ENCODE data around the gene NFIX. TPM values are rescaled to one million over a fixed set of nuclear protein-coding genes. Genes with fewer than 3 reads are reported as not detected.
A peak's percentile ranks its signal among the peaks of the same experiment; 100 is the strongest.

The NFIX gene
- polyA plus RNA-seq, 1 donor (not counting 4 experiments of a cell fraction or from before 2014, with no cell fraction given) = 5.2 TPM

DNA sequence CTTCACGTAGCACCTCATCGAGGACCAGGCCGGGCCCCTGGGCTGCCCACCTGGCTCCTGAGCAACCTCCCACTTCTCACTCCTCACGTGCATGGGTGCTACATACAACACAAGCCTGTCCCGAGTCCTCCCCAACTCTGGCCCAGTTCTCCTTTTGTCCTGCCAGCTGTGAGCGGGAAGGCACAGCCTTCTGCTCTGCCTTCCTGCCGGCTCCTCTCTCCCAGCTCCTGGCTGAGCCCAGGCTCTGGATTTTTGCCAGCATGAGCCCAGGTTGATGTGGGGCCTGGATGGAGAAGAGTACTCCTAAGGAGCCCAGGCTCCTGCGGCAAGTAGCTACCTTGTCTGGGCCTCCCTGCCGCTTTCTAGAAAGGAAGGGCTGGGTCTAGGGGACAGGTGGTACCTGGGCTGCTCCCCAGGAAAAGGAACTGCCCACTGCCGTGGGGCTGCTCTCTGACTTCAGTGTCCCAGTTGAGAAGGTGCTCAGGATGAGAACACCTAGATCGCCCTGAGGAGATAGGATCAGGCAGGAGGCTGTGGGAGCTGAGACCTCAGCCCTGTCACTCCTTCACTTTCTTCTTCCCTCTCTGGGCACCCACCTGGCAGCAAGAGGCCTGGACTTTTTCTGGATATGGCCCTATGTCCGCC is 83.7 kb downstream of the NFIX start:
- Histone ChIP-seq H3K4me2 (ENCODE audit: control insufficient read depth, extremely low read depth, insufficient read depth, low read depth, low read length) (peak overlapping the region; percentile 22), H3K9ac (ENCODE audit: control insufficient read depth, extremely low read depth, insufficient read depth, low read length) (no peak overlapping the region)

DNA sequence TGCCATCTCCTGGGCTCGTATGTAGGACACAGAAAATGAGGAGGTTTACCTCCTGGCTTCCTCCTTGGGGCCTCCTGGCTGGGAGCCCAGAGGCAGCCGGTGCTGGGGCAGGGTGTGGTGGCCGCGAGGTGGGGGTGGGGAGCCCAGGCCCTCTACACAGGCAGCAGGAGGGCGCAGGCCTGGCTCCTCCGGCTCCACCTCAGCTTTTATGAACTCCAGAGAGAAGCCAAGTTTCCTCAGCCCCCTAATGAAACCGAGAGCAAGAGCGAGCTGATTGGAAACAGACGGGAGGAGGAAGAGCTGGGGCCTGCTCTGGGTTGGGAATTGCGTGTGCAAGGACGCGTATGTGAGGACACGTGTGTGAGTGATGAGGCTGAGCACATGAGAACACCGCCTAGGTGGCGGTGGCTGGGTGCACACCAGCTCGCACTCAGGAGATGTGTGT is 84.3 kb downstream of the NFIX start:
- no peaks in the 10 kb centered on the region for H4K20me1 ChIP-seq (ENCODE audit: control insufficient read depth, extremely low read depth, insufficient read depth, low read length)
- DNase-seq (ENCODE audit: low read depth, low spot score) (no peak), FAIRE-seq (no peak)
- no peak overlapping the region for H3K4me3 ChIP-seq (ENCODE audit: control insufficient read depth in 2 of 3, extremely low read depth in 1 of 3, insufficient read depth in 2 of 3, low read depth in 1 of 3, low read length in 3 of 3)
- H3K4me2 ChIP-seq (ENCODE audit: control insufficient read depth, extremely low read depth, insufficient read depth, low read depth, low read length) = peak overlapping the region; percentile 22
- H2AFZ ChIP-seq (ENCODE audit: control insufficient read depth, low read length) = no peak overlapping the region
- H3K9ac ChIP-seq (ENCODE audit: control insufficient read depth, extremely low read depth, insufficient read depth, low read length) = no peak overlapping the region
- H3K36me3 ChIP-seq (ENCODE audit: control insufficient read depth in 2 of 2, extremely low read depth in 1 of 2, insufficient read depth in 2 of 2, low read length in 2 of 2) = peaks cover 12 to 30% of the 10 kb centered on the region in 2 experiments
- dilution Hi-C loops (cut with MboI; ENCODE audit: extremely low pct_ligation_motif_present, low sequenced_read_pairs) = no loop called here
- no peak for TF ChIP-seq EZH2 (IDR thresholded peaks at IDR 0.05; ENCODE audit: low read length)
- TF ChIP-seq, protein P1, sequence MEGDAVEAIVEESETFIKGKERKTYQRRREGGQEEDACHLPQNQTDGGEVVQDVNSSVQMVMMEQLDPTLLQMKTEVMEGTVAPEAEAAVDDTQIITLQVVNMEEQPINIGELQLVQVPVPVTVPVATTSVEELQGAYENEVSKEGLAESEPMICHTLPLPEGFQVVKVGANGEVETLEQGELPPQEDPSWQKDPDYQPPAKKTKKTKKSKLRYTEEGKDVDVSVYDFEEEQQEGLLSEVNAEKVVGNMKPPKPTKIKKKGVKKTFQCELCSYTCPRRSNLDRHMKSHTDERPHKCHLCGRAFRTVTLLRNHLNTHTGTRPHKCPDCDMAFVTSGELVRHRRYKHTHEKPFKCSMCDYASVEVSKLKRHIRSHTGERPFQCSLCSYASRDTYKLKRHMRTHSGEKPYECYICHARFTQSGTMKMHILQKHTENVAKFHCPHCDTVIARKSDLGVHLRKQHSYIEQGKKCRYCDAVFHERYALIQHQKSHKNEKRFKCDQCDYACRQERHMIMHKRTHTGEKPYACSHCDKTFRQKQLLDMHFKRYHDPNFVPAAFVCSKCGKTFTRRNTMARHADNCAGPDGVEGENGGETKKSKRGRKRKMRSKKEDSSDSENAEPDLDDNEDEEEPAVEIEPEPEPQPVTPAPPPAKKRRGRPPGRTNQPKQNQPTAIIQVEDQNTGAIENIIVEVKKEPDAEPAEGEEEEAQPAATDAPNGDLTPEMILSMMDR (optimal IDR thresholded peaks at IDR 0.05 in 1 of 3, IDR thresholded peaks at IDR 0.05 in 1 of 3, conservative IDR thresholded peaks at IDR 0.05 in 1 of 3; ENCODE audit: extremely low read depth in 1 of 3, insufficient read depth in 2 of 3, low read length in 3 of 3) = no peak
- H3K9me1 ChIP-seq (ENCODE audit: control insufficient read depth, extremely low read depth, insufficient read depth, low read length) = no peaks in the 10 kb centered on the region
- no peaks in the 10 kb centered on the region for H3K9me3 ChIP-seq (ENCODE audit: control insufficient read depth, low read depth, low read length)
- H3K27ac ChIP-seq (ENCODE audit: control insufficient read depth, insufficient read depth, low read length) = no peak overlapping the region
- H3K79me2 ChIP-seq (ENCODE audit: control insufficient read depth, insufficient read depth, low read length) = no peaks in the 10 kb centered on the region
- H3K27me3 ChIP-seq (ENCODE audit: control insufficient read depth, extremely low read depth, insufficient read depth, low read length) = no peaks in the 10 kb centered on the region
- H3K4me1 ChIP-seq (ENCODE audit: control insufficient read depth, extremely low read depth, insufficient read depth, low read length) = peaks cover 16% of the 10 kb centered on the region

More for the DNA sequence above, 83.7 kb downstream of the NFIX start:
- TF ChIP-seq, protein P1 (optimal IDR thresholded peaks at IDR 0.05 in 1 of 3, IDR thresholded peaks at IDR 0.05 in 1 of 3, conservative IDR thresholded peaks at IDR 0.05 in 1 of 3; ENCODE audit: extremely low read depth in 1 of 3, insufficient read depth in 2 of 3, low read length in 3 of 3) = no peak
- TF ChIP-seq EZH2 (IDR thresholded peaks at IDR 0.05; ENCODE audit: low read length) = no peak
- no peak overlapping the region for H3K27ac ChIP-seq (ENCODE audit: control insufficient read depth, insufficient read depth, low read length)
- no peak overlapping the region for H2AFZ ChIP-seq (ENCODE audit: control insufficient read depth, low read length)
- dilution Hi-C loops (cut with MboI; ENCODE audit: extremely low pct_ligation_motif_present, low sequenced_read_pairs) = no loop called here
- no peaks in the 10 kb centered on the region for H3K79me2 ChIP-seq (ENCODE audit: control insufficient read depth, insufficient read depth, low read length)
- H3K27me3 ChIP-seq (ENCODE audit: control insufficient read depth, extremely low read depth, insufficient read depth, low read length) = no peaks in the 10 kb centered on the region
- DNase-seq (ENCODE audit: low read depth, low spot score) = no peak
- peaks cover 16% of the 10 kb centered on the region for H3K4me1 ChIP-seq (ENCODE audit: control insufficient read depth, extremely low read depth, insufficient read depth, low read length)
- peak; percentile 13 for FAIRE-seq
- H4K20me1 ChIP-seq (ENCODE audit: control insufficient read depth, extremely low read depth, insufficient read depth, low read length) = no peaks in the 10 kb centered on the region
- no peaks in the 10 kb centered on the region for H3K9me3 ChIP-seq (ENCODE audit: control insufficient read depth, low read depth, low read length)
- no peak overlapping the region for H3K4me3 ChIP-seq (ENCODE audit: control insufficient read depth in 2 of 3, extremely low read depth in 1 of 3, insufficient read depth in 2 of 3, low read depth in 1 of 3, low read length in 3 of 3)
- peaks cover 14 to 30% of the 10 kb centered on the region in 2 experiments for H3K36me3 ChIP-seq (ENCODE audit: control insufficient read depth in 2 of 2, extremely low read depth in 1 of 2, insufficient read depth in 2 of 2, low read length in 2 of 2)
- H3K9me1 ChIP-seq (ENCODE audit: control insufficient read depth, extremely low read depth, insufficient read depth, low read length) = no peaks in the 10 kb centered on the region
